ENCODE measurements around the gene SLC38A10.

GRCh38 chr17:81198826-81199481 lies 96.2 kb downstream of the SLC38A10 start:
- TF ChIP-seq CTCF (IDR thresholded peaks at IDR 0.05) (no peak), ELF1 (IDR thresholded peaks at IDR 0.05) (no peak)

Data from SK-N-SH (cell line).